Parathyroid adenoma (tissue), 2 donors: Measurements from ENCODE around the gene CYTL1.

Experiments
- H2AFZ ChIP-seq: fragments of 300-600 bp; sonication (generic); one replicate; pipeline ENCODE4 v1.7.0; 2017; ENCODE audit warnings: antibody characterized with exemption, mild to moderate bottlenecking
- H3K27ac ChIP-seq: fragments of 300-600 bp; sonication (generic); one replicate; pipeline ENCODE4 v1.7.0; 2017
- H3K27me3 ChIP-seq: fragments of 300-600 bp; sonication (generic); one replicate; pipeline ENCODE4 v1.7.0; 2017; ENCODE audit warnings: low read length; ENCODE audit not compliant: control insufficient read depth, insufficient read depth
- H3K36me3 ChIP-seq: fragments of 300-600 bp; sonication (generic); one replicate; pipeline ENCODE4 v1.7.0; 2017; ENCODE audit warnings: low read length; ENCODE audit not compliant: control insufficient read depth, insufficient read depth
- H3K4me1 ChIP-seq: fragments of 300-600 bp; sonication (generic); one replicate; pipeline ENCODE4 v1.7.0; 2017; ENCODE audit warnings: control low read depth
- H3K4me2 ChIP-seq: fragments of 300-600 bp; sonication (generic); one replicate; pipeline ENCODE4 v1.7.0; 2017; ENCODE audit warnings: low read length
- H3K4me3 ChIP-seq: fragments of 300-600 bp; sonication (generic); one replicate; pipeline ENCODE4 v1.7.0; 2017; ENCODE audit warnings: low read depth, low read length
- H3K79me2 ChIP-seq: fragments of 300-600 bp; sonication (generic); one replicate; pipeline ENCODE4 v1.7.0; 2017; ENCODE audit warnings: control low read depth
- H3K9ac ChIP-seq: fragments of 300-600 bp; sonication (generic); one replicate; pipeline ENCODE4 v1.7.0; 2017; ENCODE audit warnings: mild to moderate bottlenecking
- H3K9me3 ChIP-seq: fragments of 300-600 bp; sonication (generic); one replicate; pipeline ENCODE4 v1.7.0; 2017; ENCODE audit warnings: low read length; ENCODE audit not compliant: control insufficient read depth
- TF ChIP-seq, protein P1 (sequence below): fragments of 300-600 bp; sonication (generic); IDR thresholded peaks from one replicate; pipeline ENCODE4 v1.7.0; 2017; ENCODE audit warnings: antibody characterized with exemption, mild to moderate bottlenecking
- donor health status: primary hyperparathyroidism.

CYTL1 gene

DNA sequence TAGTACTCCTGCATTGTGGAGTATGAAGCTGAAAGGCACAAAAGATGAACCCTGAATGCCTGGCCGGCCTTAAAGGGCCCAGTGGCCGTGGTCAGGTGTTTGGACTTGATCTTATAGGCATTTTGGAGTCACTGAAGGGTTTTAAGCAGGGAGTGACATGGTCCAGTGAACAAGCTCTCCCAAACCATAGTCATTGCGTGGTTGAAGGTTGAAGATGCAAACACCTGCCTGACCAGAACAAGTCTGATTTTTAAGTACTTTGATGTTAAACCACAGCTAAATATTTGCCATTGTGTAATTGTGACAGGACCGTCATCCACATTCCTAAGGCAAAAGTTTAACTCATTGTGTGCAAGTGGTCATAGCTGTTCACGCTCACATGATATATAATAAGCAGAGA, 35.3 kb upstream of the CYTL1 start:
- no peak overlapping the region for H3K4me2 ChIP-seq
- no peaks in the 10 kb centered on the region for H3K9me3 ChIP-seq
- H3K9ac ChIP-seq = no peak overlapping the region
- no peaks in the 10 kb centered on the region for H3K36me3 ChIP-seq
- no peaks in the 10 kb centered on the region for H3K4me1 ChIP-seq
- no peak overlapping the region for H3K4me3 ChIP-seq
- TF ChIP-seq, protein P1, sequence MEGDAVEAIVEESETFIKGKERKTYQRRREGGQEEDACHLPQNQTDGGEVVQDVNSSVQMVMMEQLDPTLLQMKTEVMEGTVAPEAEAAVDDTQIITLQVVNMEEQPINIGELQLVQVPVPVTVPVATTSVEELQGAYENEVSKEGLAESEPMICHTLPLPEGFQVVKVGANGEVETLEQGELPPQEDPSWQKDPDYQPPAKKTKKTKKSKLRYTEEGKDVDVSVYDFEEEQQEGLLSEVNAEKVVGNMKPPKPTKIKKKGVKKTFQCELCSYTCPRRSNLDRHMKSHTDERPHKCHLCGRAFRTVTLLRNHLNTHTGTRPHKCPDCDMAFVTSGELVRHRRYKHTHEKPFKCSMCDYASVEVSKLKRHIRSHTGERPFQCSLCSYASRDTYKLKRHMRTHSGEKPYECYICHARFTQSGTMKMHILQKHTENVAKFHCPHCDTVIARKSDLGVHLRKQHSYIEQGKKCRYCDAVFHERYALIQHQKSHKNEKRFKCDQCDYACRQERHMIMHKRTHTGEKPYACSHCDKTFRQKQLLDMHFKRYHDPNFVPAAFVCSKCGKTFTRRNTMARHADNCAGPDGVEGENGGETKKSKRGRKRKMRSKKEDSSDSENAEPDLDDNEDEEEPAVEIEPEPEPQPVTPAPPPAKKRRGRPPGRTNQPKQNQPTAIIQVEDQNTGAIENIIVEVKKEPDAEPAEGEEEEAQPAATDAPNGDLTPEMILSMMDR = no peak
- H3K27me3 ChIP-seq = no peaks in the 10 kb centered on the region
- H3K79me2 ChIP-seq = no peaks in the 10 kb centered on the region
- H3K27ac ChIP-seq = no peak overlapping the region
- H2AFZ ChIP-seq = no peak overlapping the region

DNA sequence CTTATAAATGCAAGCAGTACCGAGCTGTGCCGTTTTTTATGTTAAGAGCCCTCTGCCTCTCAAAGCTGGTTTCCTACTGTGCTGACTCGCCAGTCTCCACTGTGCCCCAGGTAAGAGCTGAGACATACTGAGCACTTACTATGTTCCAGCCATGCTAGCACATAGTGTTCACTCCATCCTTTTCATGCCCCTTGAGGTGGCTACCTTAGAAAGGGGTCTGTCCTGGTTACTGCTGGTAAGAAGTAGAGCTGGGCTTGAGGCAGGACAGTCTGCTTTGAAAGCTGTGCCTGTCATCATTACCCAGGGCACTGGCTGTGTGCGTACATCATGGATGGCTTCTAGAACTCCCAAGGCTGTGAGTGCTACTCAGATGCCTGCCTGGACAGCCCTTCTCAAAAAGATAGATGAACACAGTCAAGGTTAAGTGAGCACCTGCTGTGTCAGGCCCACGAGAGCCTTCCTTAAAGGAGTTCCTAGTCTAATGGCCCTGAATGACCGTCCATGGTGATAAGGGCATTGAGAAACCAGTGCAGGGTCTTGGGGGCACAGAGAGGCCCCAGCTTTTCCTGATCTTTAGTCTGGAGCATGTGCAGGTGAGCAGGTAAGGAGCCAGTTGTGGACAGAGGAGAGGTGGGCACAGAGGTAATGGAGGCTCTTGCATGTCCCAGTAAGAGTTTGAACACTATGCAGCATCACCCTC, 33.6 kb upstream of the CYTL1 start:
- Histone ChIP-seq H3K9ac (no peak overlapping the region), H3K4me3 (no peak overlapping the region), H3K36me3 (no peaks in the 10 kb centered on the region), H3K4me1 (no peaks in the 10 kb centered on the region), H3K4me2 (no peak overlapping the region), H3K79me2 (no peaks in the 10 kb centered on the region), H3K9me3 (no peaks in the 10 kb centered on the region), H2AFZ (no peak overlapping the region), H3K27ac (no peak overlapping the region), H3K27me3 (no peaks in the 10 kb centered on the region)
- TF ChIP-seq, protein P1 = no peak

DNA sequence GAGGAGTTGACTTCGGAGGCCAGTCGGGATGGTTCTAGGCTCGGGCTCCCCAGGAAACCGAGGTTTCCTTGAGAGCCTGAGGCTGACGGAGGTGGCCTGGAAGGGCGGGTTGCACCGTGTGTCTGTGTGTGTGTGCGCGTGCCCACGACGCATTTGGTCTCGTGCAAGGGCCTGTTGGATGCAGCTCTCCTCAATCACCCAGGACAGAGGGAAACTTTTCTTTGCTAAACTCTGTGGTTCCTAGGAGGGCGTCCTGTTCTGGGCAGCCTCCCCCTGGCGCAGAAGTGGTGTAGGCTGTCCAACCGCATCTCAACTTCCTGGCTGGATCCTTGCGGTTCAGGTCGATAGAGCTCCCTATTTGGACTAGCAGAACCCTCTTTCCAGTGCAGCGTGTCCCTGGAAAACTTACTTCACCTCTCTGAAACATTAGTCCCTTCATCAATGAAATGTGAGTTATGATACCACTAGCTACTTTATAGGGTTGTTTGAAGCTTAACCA, 33.0 kb upstream of the CYTL1 start:
- peak overlapping the region; percentile 32 for H3K4me3 ChIP-seq
- TF ChIP-seq, protein P1 = no peak
- H3K9me3 ChIP-seq = no peaks in the 10 kb centered on the region
- no peaks in the 10 kb centered on the region for H3K79me2 ChIP-seq
- H3K27ac ChIP-seq = no peak overlapping the region
- H3K9ac ChIP-seq = no peak overlapping the region
- H3K36me3 ChIP-seq = no peaks in the 10 kb centered on the region
- H3K4me2 ChIP-seq = peak overlapping the region; percentile 61
- peak overlapping the region; percentile 62 for H2AFZ ChIP-seq
- H3K27me3 ChIP-seq = no peaks in the 10 kb centered on the region
- no peaks in the 10 kb centered on the region for H3K4me1 ChIP-seq

DNA sequence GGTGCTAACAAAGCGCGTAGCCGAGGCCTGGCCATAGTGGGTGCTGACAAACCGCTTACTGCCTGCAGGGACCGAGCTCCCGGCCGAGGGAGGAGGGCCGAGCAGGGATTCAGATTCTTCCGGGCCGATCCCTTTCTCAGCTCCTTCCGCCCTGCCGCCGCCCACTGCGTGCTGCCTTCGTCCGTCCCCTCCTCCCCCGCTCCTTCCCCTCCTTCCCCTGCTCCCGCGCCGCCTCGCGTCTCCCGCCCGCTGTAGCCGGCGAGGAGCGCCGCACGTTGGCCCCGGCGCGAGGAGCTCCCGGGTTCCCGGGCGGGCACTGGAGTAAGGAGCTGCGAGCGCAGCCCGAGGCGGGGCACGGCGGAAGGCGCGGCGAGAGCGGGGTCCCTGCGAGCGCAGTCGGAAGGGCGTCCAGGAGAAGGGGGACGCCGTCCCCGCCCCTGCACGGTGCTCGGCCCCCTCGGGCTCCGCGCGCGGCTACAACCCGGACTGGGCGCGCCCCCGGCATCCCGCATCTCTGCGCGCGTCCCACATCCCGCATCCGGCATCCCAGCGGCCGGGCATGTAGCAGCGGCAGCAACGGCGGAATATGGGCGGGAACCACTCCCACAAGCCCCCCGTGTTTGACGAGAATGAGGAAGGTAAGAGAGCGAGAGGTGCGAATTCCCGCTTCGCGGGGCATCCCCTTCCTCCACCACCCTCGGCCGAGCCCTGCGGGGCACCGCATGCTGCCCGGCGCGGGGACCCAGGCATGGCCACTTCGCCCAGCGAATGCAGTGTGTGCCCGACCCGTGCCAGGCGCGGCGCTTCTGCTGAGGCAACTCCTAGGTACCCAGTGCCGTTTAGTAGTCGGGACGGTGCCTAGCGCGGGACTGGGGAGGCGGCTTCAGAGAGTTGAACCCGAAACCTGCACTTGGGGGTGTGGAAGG, 32.3 kb upstream of the CYTL1 start, which contains the start of gene STK32B:
Gene STK32B, plus strand, starts transcription at position 203 of the 926 bp plus-strand sequence.
- no peak within 1 kb of the TSS for H3K27ac ChIP-seq
- H3K79me2 ChIP-seq = no peaks in the 10 kb centered on the region

More for the DNA sequence above, 32.3 kb upstream of the CYTL1 start, which contains the start of gene STK32B:
- H3K9ac ChIP-seq = no peak within 1 kb of the TSS
- H3K4me1 ChIP-seq = no peaks in the 10 kb centered on the region
- peak within 1 kb of the TSS; percentile 61 for H3K4me2 ChIP-seq
- no peaks in the 10 kb centered on the region for H3K9me3 ChIP-seq
- no peaks in the 10 kb centered on the region for H3K36me3 ChIP-seq
- no peaks in the 10 kb centered on the region for H3K27me3 ChIP-seq
- peak within 1 kb of the TSS; percentile 62 for H2AFZ ChIP-seq
- H3K4me3 ChIP-seq = peak within 1 kb of the TSS; percentile 32
- TF ChIP-seq, protein P1 = no peak
